Body of pancreas (tissue), 4 donors: ENCODE results near the gene CKLF. TPM values are rescaled to one million over a fixed set of nuclear protein-coding genes. Genes with fewer than 3 reads are reported as not detected.

Experiments
- ATAC-seq: fragments of 150-250 bp; one replicate; pipeline ENCODE4 v1.9.1; 2016
- DNase-seq, 4 donors: peaks; one replicate each; pipeline ENCODE4 v3.0.0-alpha.2; 2019
- H3K27ac ChIP-seq, 4 donors: fragments of 200-600 bp; sonication (generic); 1 replicate in 3 of 4; 2 replicates in 1 of 4; pipeline versions ENCODE4 v1.5.1 to v1.6.1; 2016 to 2019; ENCODE audit warnings: mild to moderate bottlenecking in 1 of 4, mixed read lengths in 1 of 4, moderate library complexity in 1 of 4
- H3K27me3 ChIP-seq, 2 donors: fragments of 200-600 bp; sonication (generic); one replicate each; pipeline ENCODE4 v1.6.0; 2016; ENCODE audit warnings: mild to moderate bottlenecking in 1 of 2
- H3K36me3 ChIP-seq, 2 donors: fragments of 200-600 bp; sonication (generic); replicated peaks in 1 of 2; 2 replicates each; pipeline ENCODE4 v1.5.1; 2016; ENCODE audit warnings: low read depth in 2 of 2; ENCODE audit not compliant: insufficient read depth in 1 of 2
- H3K4me1 ChIP-seq: fragments of 200-600 bp; sonication (generic); one replicate; pipeline ENCODE4 v1.6.0; 2016
- H3K4me3 ChIP-seq, 2 donors: fragments of 200-600 bp; sonication (generic); 1 replicate in 1 of 2; 2 replicates in 1 of 2; pipeline ENCODE4 v1.5.1; 2016 to 2019
- H3K9me3 ChIP-seq, 3 donors: fragments of 200-600 bp; sonication (generic); 1 replicate in 2 of 3; 2 replicates in 1 of 3; pipeline ENCODE4 v1.5.1; 2016
- POLR2A ChIP-seq, 3 donors: fragments of 450-650 bp; IDR thresholded peaks; one replicate each; pipeline ENCODE4 v1.6.1; 2016; ENCODE audit warnings: antibody characterized with exemption in 3 of 3, mild to moderate bottlenecking in 2 of 3
- WGBS, 2 donors: methylation state at CpG; one replicate each; pipeline ENCODE4 v1.1.5; 2017; 5-methylcytosine and 5-hydroxymethylcytosine counted together
- intact Hi-C: fragments of 100-400 bp; cut with DNase I; formaldehyde crosslinking; loops from one replicate; pipeline ENCODE4 v1.15.1; 2023
- total RNA-seq, 2 donors: library from RNA; depleted of rRNA; stranded (reverse); fragments of >200 nt; gene quantifications; one replicate each; pipeline ENCODE4 v1.1.0, GENCODE V29; 2016
- TF ChIP-seq, protein P1 (sequence below), 7 experiments: fragments of 450-650 bp in 4 of 7; fragments of 200-600 bp in 3 of 7; sonication (generic) in 3 of 7; IDR thresholded peaks; one replicate each; pipeline ENCODE4 v1.5.1; 2016 to 2019; ENCODE audit warnings: antibody characterized with exemption in 7 of 7

The CKLF gene, protein sequence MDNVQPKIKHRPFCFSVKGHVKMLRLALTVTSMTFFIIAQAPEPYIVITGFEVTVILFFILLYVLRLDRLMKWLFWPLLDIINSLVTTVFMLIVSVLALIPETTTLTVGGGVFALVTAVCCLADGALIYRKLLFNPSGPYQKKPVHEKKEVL
- 10 to 100 TPM in 1 of 2 donors, not detected in 1; 33.5 TPM for total RNA-seq

DNA sequence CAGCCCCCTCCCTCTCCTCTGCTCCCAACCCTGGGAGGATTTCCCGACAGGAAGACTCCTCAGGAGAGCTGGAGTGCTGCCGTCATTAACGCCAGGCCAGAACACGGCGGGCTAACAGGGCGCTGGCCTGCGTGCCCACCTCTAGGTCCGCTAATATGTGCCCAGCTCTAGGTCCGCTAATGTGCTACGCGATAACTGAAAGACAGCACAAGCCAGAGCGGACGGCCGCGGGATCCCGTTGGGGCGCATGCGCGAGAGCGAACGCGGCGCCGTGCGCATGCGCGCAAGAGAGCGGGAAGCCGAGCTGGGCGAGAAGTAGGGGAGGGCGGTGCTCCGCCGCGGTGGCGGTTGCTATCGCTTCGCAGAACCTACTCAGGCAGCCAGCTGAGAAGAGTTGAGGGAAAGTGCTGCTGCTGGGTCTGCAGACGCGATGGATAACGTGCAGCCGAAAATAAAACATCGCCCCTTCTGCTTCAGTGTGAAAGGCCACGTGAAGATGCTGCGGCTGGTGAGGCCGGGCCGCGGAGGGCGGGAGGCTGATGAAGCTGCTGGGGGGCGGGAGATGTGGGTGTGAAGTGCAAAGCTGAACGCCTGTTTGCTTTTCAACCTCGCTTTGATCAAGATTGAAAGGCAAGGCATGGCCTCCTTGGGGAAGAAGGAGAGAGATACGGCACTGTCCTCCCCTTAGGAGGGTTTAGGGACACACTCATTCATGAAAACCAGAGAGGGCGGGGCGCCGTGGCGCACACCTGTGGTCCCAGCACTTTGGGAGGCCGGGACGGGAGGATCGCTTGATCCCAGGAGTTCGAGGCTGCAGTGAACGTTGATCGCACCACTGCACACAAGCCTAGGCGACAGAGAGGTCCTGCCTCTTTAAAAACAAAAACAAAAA lies at the start of gene CKLF:
Gene CKLF (plus strand): TSS at position 291 of the 892 bp plus-strand sequence. CDS start 140 bp downstream, at position 431.
- Histone ChIP-seq H3K36me3 (no peaks in the 10 kb centered on the region), H3K4me1 (peaks cover 47% of the 10 kb centered on the region), H3K9me3 (no peaks in the 10 kb centered on the region), H3K27ac (peak within 1 kb of the TSS; percentile 85 to 94 (median 89)), H3K27me3 (no peaks in the 10 kb centered on the region), H3K4me3 (peak within 1 kb of the TSS; percentile 12 to 53)
- DNase-seq (peak; percentile 91 to 92 (median 92)), ATAC-seq (peak; percentile 87)
- intact Hi-C loops = no loop called here
- TF ChIP-seq, protein P1, sequence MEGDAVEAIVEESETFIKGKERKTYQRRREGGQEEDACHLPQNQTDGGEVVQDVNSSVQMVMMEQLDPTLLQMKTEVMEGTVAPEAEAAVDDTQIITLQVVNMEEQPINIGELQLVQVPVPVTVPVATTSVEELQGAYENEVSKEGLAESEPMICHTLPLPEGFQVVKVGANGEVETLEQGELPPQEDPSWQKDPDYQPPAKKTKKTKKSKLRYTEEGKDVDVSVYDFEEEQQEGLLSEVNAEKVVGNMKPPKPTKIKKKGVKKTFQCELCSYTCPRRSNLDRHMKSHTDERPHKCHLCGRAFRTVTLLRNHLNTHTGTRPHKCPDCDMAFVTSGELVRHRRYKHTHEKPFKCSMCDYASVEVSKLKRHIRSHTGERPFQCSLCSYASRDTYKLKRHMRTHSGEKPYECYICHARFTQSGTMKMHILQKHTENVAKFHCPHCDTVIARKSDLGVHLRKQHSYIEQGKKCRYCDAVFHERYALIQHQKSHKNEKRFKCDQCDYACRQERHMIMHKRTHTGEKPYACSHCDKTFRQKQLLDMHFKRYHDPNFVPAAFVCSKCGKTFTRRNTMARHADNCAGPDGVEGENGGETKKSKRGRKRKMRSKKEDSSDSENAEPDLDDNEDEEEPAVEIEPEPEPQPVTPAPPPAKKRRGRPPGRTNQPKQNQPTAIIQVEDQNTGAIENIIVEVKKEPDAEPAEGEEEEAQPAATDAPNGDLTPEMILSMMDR (IDR thresholded peaks at IDR 0.05) = peak in 1 of 7 experiments; percentile 0
- TF ChIP-seq POLR2A (IDR thresholded peaks at IDR 0.05) = peak; percentile 68 to 85 (median 84)
- 7 to 9% methylated on average over 31 to 63 of the region's 63 CpGs for WGBS, 2 donors

DNA sequence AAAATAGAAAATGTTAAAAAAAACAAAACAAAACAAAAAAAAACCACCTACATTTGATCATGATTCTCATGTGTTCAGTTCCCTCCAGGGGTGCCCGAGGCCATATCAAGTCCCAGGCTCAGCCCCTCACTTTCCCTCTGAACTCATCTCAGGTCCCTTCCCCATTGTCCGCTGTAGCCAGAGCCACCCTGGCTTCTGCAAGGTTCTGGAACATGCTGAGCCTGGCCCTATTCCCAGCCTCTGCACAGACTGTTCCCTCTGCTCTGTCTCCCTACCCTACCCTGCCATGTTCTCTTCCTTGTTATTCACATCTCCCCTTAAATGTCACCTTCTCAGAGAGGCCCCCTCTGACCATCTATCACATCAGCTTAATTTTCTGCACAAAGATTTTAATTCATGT lies 49.3 kb upstream of the CKLF start:
- H3K36me3 ChIP-seq = no peaks in the 10 kb centered on the region
- intact Hi-C loops = no loop called here
- TF ChIP-seq, protein P1 (IDR thresholded peaks at IDR 0.05) = no peak
- TF ChIP-seq POLR2A (IDR thresholded peaks at IDR 0.05) = no peak
- no peak overlapping the region for H3K4me3 ChIP-seq
- WGBS, 2 donors = 88 to 94% methylated on average over 2 of the region's 2 CpGs
- DNase-seq = no peak
- no peak for ATAC-seq
- no peaks in the 10 kb centered on the region for H3K27me3 ChIP-seq
- H3K9me3 ChIP-seq = no peaks in the 10 kb centered on the region
- peaks cover 7% of the 10 kb centered on the region for H3K4me1 ChIP-seq
- H3K27ac ChIP-seq = no peak overlapping the region

DNA sequence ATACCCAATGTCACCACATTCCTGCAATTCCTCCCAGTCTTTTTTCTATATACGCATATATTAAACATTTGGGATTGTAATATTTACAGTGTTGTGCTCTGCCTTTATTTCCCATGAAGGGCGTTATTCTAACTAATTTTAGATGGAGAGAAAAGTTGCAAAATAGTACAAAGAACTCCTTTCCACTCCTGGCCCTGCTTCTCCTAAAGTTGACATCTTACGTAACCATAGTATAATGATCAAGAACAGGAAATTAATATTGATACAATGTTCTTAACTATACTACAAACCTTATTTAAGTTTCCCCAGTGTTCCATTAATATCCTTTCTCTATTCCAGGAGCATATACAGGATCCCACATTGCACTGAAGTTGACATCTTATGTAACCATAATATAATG lies 48.8 kb upstream of the CKLF start:
- 83 to 88% methylated on average over 3 of the region's 3 CpGs for WGBS, 2 donors
- intact Hi-C loops = no loop called here

DNA sequence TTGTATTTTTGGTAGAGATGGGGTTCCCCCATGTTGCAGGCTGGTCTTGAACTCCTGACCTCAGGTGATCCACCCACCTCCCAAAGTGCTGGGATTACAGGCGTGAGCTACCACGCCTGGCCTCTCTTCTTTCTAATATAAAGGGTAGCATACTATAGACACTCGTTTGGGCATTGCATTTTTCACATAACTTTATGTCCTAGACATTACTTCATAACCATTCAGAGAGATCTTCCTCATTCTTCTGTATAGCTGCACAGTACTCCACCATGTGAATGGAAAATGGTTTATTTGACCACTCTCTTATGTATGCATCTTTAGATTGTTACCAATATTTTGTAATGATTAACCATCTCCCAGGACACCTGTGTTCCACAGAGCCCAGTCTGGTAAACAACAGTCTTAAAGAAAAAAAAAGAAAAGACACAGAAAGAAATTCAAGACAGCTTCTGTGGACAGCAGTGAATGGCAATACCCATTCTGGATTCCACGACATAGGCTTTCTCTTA lies 44.6 kb upstream of the CKLF start:
- WGBS, 2 donors = 71 to 73% methylated on average over 4 of the region's 4 CpGs
- Histone ChIP-seq H3K4me1 (peaks cover 54% of the 10 kb centered on the region), H3K36me3 (no peaks in the 10 kb centered on the region), H3K4me3 (no peak overlapping the region), H3K27ac (peak overlapping the region; percentile 0 to 92 (median 84)), H3K9me3 (no peaks in the 10 kb centered on the region), H3K27me3 (no peaks in the 10 kb centered on the region)
- DNase-seq (peak in 1 of 4 donors; percentile 5), ATAC-seq (no peak)
- no peak for TF ChIP-seq POLR2A (IDR thresholded peaks at IDR 0.05)
- TF ChIP-seq, protein P1 (IDR thresholded peaks at IDR 0.05) = no peak
- intact Hi-C loops = no loop called here

More for the DNA sequence above, 48.8 kb upstream of the CKLF start:
- H3K9me3 ChIP-seq = no peaks in the 10 kb centered on the region
- DNase-seq (no peak), ATAC-seq (no peak)
- H3K27me3 ChIP-seq = no peaks in the 10 kb centered on the region
- no peak overlapping the region for H3K4me3 ChIP-seq
- peaks cover 13% of the 10 kb centered on the region for H3K4me1 ChIP-seq
- no peaks in the 10 kb centered on the region for H3K36me3 ChIP-seq
- TF ChIP-seq POLR2A (IDR thresholded peaks at IDR 0.05) = no peak
- TF ChIP-seq, protein P1 (IDR thresholded peaks at IDR 0.05) = no peak
- H3K27ac ChIP-seq = no peak overlapping the region
